Fibroblast of pulmonary artery (primary cell): ENCODE results near the gene VPS33B.

Source experiments
- DNase-seq: peaks from one replicate; pipeline ENCODE4 v3.0.0-alpha.2; 2010; ENCODE audit warnings: low read depth
- H3K4me3 ChIP-seq: replicated peaks from 2 replicates; pipeline ENCODE4 v1.5.1; 2011; ENCODE audit warnings: low read depth, mild to moderate bottlenecking, control low read depth, low read length, moderate library complexity
- TF ChIP-seq, protein P1 (sequence below): IDR thresholded peaks from 2 replicates; pipeline ENCODE4 v1.5.1; 2011; ENCODE audit warnings: mild to moderate bottlenecking, control low read depth, low read length, inconsistent platforms; ENCODE audit errors: missing control alignments

Gene VPS33B

DNA sequence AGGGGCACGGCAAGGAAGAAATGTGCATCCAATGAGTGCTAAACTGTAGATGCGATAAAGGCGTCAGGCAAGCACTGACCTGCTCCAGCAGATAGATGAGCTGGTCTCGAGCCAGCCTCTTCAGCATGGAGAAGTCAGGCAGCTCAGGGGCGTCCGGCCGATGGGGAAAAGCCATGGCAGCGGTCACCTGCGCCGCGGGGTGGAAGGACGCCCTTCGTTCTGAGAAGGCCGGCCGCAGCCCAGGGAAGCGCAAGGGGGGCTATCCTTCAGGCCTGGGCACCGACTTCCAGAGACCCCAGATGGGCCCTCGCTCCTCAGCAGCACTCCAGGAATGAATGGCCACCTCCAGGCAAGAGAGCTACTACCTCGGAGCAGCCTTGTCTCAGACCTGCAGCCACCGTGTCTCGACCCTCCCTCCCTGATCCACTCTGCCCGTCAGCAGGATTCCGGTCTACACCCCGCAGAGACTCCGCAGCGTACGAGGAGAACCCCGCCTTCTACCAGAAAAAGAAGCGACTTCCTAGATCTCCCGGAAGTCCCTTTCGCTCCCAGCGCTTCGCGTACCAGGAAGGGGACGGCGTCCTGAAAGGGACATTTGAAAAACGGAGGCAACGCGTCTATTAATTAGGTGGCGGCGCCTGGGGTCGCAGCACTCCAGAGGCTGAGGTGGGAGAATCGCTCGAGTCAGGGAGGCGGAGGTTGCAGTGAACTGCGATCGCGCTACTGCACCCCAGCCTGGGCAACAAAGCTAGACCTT, at the start of gene VPS33B:
Gene VPS33B (minus strand): TSS at position 520 of the 757 bp plus-strand sequence. CDS start 345 bp downstream, at position 175.
- TF ChIP-seq, protein P1, sequence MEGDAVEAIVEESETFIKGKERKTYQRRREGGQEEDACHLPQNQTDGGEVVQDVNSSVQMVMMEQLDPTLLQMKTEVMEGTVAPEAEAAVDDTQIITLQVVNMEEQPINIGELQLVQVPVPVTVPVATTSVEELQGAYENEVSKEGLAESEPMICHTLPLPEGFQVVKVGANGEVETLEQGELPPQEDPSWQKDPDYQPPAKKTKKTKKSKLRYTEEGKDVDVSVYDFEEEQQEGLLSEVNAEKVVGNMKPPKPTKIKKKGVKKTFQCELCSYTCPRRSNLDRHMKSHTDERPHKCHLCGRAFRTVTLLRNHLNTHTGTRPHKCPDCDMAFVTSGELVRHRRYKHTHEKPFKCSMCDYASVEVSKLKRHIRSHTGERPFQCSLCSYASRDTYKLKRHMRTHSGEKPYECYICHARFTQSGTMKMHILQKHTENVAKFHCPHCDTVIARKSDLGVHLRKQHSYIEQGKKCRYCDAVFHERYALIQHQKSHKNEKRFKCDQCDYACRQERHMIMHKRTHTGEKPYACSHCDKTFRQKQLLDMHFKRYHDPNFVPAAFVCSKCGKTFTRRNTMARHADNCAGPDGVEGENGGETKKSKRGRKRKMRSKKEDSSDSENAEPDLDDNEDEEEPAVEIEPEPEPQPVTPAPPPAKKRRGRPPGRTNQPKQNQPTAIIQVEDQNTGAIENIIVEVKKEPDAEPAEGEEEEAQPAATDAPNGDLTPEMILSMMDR = no peak
- DNase-seq = peak; percentile 81

DNA sequence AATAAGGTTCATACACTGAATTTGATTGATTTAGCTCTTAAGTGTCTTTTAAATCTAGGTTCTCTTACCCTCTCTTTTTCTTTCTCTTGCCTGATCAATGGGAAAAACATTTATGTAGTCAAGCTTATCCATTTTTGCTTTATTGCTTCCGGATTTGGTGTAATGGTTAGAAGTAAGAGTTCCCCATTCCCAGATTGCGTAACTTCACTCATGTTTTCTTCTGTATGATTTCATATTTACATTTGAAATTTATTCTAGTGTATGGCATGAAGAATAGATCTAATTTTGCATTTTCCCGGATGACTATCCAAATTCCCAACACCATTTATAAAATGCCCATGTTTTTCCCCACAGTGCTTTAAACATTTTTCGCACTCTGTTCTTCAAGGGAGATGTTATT, 49.8 kb upstream of the VPS33B start:
- no peak overlapping the region for H3K4me3 ChIP-seq
- TF ChIP-seq, protein P1 = no peak
- no peak for DNase-seq

More for the DNA sequence above, at the start of gene VPS33B:
- H3K4me3 ChIP-seq = peak within 1 kb of the TSS; percentile 99

DNA sequence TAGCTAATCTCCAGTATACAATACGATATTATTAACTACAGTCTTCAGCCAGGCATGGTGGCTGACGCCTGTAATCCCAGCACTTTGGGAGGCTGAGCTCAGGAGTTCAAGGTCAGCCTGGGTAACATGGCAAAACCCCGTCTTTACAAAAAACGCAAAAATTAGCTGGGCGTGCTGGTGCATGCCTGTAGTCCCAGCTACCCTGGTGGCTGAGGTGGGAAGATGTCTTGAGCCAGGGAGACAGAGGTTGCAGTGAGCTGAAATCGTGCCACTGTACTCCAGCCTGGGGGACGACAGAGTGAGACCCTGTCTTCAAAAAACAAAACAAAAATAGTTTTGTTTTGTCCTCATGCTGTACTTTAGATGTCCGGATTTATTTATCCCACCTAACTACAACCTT, 48.5 kb upstream of the VPS33B start:
- DNase-seq = no peak
- no peak overlapping the region for H3K4me3 ChIP-seq
- TF ChIP-seq, protein P1 = no peak

DNA sequence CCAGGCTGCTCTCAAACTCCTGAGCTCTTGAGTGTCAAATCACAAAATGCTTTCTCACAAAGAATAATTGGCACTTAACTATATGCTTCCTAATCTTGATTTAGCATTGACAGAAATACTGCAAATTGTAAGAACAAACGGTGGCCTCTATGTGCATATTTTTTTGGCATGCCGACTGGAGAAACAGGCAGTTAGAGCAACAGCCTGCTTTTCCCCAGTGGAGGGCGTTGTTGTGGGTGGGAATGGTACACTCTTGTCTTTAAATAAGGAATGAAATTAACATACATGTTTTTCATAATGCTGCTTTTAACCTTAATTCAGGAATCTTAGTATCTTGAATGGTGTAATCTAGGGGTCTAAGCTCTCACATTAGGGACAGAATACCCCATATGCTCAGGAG, 46.6 kb upstream of the VPS33B start:
- TF ChIP-seq, protein P1 = no peak
- H3K4me3 ChIP-seq = no peak overlapping the region
- no peak for DNase-seq

DNA sequence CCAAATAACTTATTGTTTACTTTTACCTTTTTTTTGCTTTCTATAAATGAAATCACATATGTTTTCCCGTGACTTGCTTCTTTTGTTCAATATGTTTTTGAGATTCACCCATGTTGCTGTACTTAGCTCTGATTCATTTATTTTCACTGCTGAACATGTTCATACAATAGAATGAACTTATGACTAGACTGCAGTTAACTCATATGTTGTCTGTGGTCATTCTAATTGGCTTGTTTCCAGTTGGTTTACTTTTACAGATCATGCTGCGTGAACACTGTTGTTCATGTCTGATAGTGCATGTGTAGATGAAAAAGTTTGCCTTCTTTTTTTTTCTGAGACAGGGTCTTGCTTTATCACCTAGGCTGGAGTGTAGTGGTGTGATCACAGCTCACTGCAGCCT, 46.0 kb upstream of the VPS33B start:
- DNase-seq = no peak
- TF ChIP-seq, protein P1 = no peak
- no peak overlapping the region for H3K4me3 ChIP-seq

DNA sequence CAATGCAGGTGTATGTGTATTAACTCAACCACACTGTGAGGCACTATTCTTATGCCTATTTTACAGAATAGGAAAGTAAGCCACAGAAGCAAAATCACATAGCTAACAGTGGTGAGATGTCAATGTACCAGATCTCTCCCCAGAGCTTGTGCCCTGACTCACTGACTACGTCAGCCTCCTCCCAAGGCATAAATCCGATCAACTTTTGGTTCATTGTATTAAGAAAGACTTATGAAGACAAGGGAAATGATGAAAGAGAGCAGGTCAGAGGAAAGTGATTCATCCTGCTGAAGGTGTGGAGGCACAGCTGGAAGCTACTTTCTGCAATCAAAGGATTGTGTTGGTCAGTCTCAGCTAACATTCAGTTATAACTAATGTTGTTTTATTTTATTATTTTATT, 44.6 kb upstream of the VPS33B start:
- DNase-seq = peak; percentile 20
- TF ChIP-seq, protein P1 = no peak
- no peak overlapping the region for H3K4me3 ChIP-seq

DNA sequence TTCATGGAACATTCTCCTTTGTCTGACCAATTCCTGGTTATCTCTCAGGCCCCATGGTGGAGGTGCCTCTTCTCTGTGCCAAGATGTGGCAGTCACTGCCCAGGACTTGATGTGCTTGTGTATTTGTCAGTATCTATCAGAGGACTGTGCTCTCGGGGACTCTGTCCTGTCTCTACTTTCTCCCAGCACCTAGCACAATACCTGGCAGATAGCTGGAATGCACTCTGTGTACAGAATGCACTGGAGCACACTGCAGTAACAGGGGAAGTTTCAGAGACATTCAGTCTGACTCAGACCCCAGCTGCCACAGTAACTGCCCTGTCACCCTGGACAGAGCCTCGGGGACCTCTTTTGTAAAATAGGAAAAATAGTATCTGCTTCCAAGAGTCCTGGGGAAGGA, 43.1 kb upstream of the VPS33B start:
- no peak overlapping the region for H3K4me3 ChIP-seq
- TF ChIP-seq, protein P1 = no peak
- DNase-seq = no peak
